IPS DF 4.7 (cell line): ENCODE results near the gene HAP1.

ENCODE experiments used
- DNase-seq: peaks from one replicate; pipeline ENCODE4 v3.0.0-alpha.2; 2013; ENCODE audit warnings: low spot score; ENCODE audit errors: extremely low read depth

HAP1 gene

GRCh38 chr17:41766135-41766534, 31.7 kb upstream of the HAP1 start:
- DNase-seq: no peak

GRCh38 chr17:41763327-41763726, 28.9 kb upstream of the HAP1 start:
- no peak for DNase-seq

DNA sequence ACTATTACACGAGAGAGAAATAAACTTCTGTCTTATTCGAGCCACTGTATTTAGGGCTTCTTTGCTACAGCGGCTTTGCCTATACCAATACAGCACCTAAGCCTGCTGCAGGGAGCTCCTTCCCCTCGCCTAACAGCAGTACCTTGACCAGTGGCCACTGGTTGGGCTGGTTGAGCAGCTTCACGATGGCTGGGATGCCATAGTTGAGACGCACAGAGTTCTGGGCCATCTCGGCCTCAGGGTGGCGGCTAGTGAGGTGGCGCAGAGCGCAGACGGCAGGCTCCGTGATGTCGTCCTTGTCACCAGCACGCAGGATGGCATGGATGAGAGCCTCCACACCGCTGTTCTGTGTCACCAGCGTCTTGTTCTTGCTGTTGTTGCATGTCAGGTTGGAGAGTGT, 28.4 kb upstream of the HAP1 start:
- DNase-seq: no peak

DNA sequence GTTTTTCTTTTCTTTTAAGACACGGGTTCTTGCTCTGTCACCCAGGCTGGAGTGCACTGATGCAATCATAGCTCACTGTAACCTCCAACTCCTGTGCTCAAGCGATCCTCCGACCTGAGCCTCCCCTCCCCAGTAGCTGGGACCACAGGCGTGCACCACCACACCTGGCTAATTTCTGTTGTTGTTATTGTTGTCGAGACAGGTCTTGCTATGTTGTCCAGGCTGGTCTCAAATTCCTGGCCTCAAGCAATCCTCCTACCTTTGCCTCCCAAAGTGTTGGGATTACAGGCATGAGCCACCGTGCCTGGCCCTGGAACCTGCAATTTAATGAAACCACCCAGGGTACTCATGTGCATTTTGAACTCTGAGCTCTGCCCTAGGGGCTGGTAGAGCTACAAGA, 27.9 kb upstream of the HAP1 start:
- DNase-seq: no peak

DNA sequence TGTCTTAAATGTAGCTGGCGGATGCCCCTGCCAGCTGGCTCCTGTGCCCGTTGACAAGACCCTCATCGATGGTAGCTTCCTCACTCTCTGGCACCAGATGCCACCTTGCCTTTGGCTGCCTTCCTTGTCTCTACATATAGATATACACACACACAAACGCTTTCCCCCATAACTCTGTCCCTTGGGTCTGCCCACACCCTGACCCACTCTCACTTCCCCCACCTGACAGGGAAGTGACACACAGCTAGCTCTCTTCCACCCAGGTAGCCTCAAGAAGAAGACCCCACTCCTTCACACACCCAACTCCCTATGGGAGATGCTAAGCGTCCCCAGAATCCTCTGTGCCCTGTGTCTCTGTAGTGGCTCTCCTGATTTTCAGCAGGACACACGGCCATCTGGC, 26.4 kb upstream of the HAP1 start:
- DNase-seq: no peak

DNA sequence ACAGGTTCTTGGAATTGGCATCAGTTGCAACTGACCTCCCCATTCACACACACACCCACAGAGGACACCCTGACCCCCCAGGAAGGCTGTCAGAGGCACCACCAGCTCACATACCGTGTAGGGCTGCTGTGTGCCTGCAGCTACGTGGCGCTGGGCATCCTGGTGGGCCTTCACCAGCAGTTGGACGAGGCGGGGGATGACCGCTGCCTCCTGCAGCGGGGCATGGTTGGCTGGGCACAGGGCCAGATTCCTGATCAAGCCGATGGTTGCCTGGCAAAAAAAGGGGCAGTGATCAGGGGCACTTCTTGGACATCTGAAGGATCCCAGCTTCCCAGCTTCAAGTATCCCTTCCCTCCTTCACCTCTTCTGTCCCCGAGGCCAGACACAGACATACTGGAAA, 24.2 kb upstream of the HAP1 start:
- DNase-seq: no peak

DNA sequence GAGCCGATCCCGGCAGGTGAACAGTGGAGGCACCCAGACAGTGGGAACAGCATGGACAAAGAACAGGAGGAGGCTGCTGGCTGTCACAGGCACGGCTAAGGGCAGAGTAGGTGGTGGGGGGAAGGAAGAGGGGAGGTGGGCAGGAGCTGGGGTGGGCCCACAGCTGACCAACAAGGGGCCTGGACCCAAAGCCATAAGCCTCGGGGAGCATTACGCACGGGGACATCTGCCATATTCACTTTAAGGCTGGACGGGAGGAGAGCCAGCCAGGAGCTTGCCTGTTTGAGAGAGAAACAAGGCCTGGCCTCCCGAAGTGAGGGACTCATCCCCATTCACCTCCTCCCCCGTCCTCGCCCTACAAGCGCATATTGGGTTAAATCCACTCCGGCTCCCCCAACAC, 19.6 kb upstream of the HAP1 start:
- no peak for DNase-seq

DNA sequence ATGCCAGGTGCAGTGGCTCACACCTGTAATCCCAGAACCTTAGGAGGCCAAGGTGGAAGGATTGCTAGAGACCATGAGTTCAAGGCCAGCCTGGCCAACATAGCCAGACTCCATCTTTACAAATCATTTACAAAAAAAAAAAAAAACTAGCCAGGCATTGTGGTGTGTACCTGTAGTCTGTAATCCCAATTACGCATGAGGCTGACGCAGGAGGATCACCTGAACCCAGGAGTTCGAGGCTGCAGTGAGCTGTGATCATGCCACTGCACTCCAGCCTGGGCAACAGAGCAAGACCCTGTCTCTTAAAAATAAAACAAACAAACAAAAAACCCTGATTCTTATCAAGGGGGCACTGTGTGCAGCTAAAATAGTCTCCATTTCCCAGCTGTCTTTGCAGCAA, 16.8 kb upstream of the HAP1 start:
- DNase-seq: no peak

DNA sequence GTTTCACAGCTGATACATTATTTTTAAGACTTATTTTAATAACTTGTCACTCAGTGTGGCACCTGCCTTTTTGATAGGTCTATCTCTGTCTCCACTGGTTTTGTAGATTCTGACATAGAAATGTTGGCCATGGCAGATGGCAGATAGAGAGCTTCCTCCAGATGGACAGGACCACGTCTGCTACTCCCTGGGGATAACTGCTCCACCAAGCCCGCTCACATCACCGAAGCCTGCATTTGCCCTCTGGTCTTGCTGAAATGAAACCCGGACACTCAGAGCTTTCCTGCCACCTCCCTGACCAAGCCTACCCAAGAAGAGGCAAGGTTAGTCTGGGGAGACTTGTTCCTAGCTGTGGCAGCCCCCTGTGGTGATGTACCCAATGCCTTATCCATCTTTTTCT, 16.4 kb upstream of the HAP1 start:
- no peak for DNase-seq

GRCh38 chr17:41748275-41748674, 13.8 kb upstream of the HAP1 start:
- DNase-seq: no peak

- no peak for DNase-seq
Measured at GRCh38 chr17:41741709-41742108, 7.3 kb upstream of the HAP1 start.

DNA sequence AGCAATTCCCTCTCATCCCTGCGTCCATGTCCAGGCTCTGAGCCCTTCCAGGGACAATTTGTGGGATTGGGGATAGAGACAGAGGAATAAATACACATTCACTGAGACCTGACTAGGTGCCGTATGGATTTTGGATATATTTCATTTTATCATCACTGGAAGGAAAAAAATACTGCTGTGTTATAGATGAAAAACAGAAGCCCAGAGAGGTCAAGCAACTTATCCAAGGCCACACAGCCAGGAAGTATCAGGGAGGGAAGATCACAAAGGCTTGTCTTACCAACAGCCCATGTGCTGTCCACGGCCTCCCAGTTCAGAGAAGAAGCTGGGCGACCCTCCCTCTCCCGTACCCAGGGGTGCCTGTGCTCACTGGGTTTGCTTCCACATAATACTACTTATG, 6.1 kb upstream of the HAP1 start:
- DNase-seq: no peak

- DNase-seq: no peak
Measured at GRCh38 chr17:41739661-41740352, 5.4 kb upstream of the HAP1 start.

- no peak for DNase-seq
Measured at GRCh38 chr17:41738801-41739112, 4.3 kb upstream of the HAP1 start.

GRCh38 chr17:41738077-41738800, 3.8 kb upstream of the HAP1 start:
- no peak for DNase-seq

DNA sequence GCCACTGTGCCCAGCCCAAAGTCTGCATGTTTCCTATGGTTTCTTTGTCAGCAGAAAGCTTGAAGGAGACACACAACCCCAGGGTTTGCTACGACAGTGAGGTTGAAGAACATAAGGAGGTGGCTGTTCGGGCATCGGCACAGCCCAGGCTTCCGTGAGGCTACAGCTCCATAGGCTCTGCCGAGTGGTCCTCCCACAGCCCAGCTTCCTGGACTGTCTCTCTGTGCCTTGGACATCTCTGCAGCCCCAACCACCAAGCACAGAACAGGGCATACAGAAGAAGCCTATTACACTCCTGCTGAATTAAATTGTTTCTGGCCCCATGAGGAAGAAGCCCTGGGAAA, 3.2 kb upstream of the HAP1 start:
- DNase-seq: no peak

- DNase-seq: no peak
Measured at GRCh38 chr17:41736983-41737679, 2.7 kb upstream of the HAP1 start.

GRCh38 chr17:41735744-41736143, 1.3 kb upstream of the HAP1 start:
- DNase-seq: no peak

GRCh38 chr17:41734949-41735313, 488 bp upstream of the HAP1 start:
- no peak for DNase-seq

DNA sequence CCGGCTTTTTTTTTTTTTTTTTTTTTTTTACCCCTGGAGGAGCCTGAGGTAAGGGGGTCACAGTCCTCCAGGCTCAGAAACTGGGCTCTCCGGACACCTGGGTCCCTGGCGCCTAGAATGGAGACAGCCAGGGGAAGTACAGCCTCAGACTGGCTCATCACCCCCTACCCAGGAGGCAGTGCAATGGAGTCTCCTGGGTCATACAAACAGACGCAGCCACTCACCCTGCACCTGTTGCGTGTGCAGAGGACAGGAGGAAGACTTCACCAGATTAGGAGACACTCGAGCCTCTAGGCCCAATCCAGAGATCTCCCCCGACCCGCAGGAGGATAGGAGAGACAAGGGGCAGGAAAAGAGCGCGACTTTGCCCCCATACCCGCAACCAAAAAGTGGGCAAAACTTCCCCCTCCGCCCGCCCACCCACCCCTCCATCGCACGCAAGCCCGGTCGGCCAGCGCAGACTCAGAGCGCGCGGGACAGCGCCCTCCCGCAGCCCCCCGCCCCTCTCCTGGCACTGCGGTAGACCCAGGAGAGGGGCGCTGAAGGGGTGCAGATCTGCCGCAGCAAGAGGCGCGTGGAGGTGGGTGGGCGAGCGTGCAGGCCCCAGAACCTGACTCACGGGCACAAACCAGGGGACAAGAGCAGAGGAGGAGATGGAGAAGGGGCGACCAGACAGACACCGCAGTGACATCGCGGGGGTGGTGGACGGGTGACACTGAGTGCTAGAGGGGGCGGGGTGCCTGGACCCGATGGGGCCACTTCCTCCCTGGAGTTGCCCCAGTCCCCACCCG, 900 bp downstream of the HAP1 start:
- DNase-seq: no peak

DNA sequence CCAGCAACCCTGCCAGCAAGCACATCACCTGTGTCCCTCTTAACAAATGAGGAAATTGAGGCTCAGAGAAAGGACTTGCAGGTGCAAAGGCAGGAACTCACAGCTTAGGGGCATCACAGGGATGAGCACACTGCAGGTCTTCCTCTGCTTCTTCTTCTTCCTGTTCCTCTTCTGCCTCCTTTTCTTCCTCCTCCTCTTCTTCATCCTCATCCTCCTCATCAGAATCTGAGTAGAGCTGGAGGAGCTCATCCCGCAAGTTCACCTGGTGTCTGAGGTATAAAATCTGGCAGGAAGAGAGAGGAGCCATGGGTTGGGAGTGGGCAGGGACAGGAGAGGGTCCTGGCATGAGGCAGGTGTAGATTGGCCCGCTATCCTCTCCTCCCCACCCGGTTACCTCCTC, 2.6 kb downstream of the HAP1 start:
- no peak for DNase-seq

DNA sequence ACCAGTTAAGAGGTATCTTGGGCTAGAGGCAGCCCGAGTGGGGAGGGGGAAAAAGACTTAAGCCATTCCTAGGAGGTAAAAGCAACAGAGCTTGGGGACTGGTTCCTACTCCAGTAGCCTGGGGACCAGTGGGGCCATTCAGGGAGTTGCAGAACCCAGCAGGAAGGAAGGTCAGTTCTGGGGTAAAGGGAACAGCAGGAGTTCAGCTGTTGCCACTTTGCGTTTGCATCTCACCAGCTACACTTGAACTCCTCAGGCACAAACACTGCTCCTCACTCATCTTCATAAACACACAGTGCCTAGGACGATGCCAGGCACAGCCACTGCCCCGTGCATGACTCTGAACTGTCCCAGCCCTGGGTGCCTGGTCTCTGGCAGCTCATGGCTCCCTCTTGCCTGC, 4.0 kb downstream of the HAP1 start:
- DNase-seq: no peak
